Omental fat pad (tissue), 4 donors: ENCODE data around the gene ALKAL2. TPM values are rescaled to one million over a fixed set of nuclear protein-coding genes. Genes with fewer than 3 reads are reported as not detected.
"Not testable (repeated sequence)": the region's sequence is repeated elsewhere in the genome, so short reads cannot be mapped to it uniquely, and the experiment has no call there.

Source experiments
- ATAC-seq: fragments of 150-250 bp; one replicate; pipeline ENCODE4 v1.9.1; 2016; ENCODE audit warnings: mild to moderate bottlenecking, moderate library complexity; ENCODE audit not compliant: low FRiP score
- DNase-seq: peaks from one replicate; pipeline ENCODE4 v3.0.0-alpha.2; 2019; ENCODE audit warnings: low spot score
- total RNA-seq, 4 donors: library from RNA; depleted of rRNA; stranded (reverse); fragments of >200 nt; gene quantifications; one replicate each; pipeline ENCODE4 v1.1.0, GENCODE V29; 2016
- TF ChIP-seq, protein P1 (sequence below), 3 donors: fragments of 450-650 bp; IDR thresholded peaks; one replicate each; pipeline ENCODE4 v1.5.1; 2016 to 2017; ENCODE audit warnings: antibody characterized with exemption in 3 of 3, mild to moderate bottlenecking in 3 of 3, moderate library complexity in 2 of 3

ALKAL2 gene
- total RNA-seq, 4 donors from 2014 or later: 4.8 to 45.6 (median 17.0) TPM

DNA sequence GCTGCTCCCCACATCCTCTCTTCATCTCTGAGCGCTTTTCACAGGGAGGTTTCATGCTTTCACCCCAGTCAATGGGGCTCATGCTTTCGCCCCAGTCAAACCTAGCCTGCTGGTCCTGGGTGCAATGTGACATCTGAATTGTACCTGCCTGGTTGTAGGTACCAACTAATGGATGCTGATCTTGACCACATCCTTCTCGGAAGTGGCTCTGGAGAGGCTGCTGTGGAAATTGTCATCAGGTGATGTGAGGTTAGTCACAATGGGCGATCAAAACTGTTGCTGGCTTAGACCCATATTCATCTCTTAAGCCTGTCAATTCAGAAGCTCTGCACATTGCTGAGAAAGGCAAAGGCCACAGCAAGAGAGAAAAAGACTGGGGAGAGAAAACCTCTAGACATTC lies 32.7 kb upstream of the ALKAL2 start:
- DNase-seq (no peak), ATAC-seq (no peak)

DNA sequence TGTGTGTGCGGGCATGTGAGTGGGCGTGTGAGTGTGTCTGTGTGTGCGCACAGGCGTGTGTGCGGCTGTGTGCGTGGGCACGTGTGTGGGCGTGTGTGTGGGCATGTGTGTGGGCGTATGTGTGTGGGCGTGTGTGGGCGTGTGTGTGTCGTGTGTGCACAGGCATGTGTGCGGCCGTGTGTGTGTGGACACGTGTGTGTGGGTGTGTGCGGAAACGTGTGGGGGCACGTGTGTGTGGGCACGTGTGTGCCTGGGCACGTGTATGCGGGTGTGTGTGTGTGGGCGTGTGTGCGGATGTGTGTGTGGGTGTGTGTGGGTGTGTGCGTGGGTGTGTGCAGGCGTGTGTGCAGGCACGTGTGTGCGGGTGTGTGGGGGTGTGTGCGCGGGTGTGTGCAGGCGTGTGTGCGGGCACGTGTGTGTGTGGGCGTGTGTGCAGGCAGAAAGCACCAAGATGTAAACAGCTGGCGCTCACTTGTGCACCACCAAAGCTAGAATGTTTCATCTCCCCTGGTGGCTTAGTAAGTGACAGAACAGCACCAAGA lies 31.2 kb upstream of the ALKAL2 start:
- no peak for ATAC-seq

More for the DNA sequence above, 32.7 kb upstream of the ALKAL2 start:
- TF ChIP-seq, protein P1, sequence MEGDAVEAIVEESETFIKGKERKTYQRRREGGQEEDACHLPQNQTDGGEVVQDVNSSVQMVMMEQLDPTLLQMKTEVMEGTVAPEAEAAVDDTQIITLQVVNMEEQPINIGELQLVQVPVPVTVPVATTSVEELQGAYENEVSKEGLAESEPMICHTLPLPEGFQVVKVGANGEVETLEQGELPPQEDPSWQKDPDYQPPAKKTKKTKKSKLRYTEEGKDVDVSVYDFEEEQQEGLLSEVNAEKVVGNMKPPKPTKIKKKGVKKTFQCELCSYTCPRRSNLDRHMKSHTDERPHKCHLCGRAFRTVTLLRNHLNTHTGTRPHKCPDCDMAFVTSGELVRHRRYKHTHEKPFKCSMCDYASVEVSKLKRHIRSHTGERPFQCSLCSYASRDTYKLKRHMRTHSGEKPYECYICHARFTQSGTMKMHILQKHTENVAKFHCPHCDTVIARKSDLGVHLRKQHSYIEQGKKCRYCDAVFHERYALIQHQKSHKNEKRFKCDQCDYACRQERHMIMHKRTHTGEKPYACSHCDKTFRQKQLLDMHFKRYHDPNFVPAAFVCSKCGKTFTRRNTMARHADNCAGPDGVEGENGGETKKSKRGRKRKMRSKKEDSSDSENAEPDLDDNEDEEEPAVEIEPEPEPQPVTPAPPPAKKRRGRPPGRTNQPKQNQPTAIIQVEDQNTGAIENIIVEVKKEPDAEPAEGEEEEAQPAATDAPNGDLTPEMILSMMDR (IDR thresholded peaks at IDR 0.05): no peak

DNA sequence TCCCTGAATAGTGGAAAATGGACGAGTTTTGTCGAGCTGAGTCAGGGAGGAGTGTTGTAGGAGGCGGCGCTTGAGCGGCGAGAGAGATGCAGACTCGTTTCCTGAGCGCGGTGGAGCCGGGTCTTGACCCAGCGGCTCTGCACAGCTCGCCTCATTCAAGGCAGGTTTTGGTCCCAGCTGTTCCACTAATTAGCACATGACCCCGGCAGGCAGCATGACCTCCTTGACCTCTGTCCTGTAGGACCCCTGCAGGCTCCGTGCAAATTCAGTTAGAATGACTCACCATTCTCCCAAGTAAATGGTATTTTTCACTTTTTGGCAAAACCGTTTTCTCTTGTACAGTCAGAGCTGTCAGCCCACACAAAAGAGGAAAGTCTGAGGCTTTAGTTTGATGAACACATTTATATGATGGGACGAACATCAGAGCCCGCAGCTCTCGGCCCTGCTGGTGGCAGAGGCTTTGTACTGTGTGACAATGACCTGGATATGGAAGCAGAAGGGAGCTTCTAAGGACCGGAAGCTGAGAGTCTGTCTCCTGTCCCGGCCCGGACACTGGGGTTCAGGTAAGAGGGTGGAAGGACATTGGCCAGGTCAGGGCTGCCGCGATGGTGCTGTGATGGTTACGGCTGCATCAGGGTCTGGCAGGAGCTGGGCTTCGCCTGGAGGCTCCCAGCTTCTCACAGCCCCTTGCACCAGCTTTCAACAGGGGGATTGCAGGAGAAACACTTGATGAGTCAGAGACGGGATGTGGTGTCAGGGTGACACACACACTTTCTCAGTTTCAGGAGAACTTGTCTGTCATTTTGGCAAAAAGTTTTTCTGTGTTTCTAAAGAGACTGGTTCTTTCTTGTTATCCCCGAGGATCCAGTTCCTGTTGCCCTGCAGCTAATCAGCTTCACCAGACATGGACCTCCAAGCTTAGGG lies 29.9 kb upstream of the ALKAL2 start:
- TF ChIP-seq, protein P1 (IDR thresholded peaks at IDR 0.05): no peak
- DNase-seq: no peak
- no peak for ATAC-seq

More for the DNA sequence above, 31.2 kb upstream of the ALKAL2 start:
- TF ChIP-seq, protein P1 (IDR thresholded peaks at IDR 0.05): no peak
- DNase-seq: no peak

DNA sequence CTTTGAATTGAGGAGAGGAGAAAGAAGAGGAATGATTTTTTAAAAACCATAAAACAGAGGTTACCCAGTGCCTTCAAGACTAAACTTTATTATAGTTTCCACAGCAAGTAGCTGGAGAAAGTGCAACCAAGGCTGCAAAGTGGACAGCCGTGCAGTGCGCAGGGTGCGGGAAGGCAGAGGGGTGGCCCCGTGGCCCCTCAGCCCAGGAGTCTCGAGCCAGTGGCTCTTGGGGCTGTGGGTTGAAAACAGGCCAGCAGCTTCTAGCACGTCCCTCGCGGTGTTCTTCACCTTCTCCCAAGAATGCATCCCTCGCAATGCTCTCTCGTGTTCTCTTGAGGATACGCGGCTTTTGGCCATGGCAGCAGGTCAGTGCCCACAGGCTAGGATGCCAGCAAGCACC lies 28.5 kb upstream of the ALKAL2 start:
- TF ChIP-seq, protein P1 (IDR thresholded peaks at IDR 0.05): no peak
- ATAC-seq: no peak
- no peak for DNase-seq

DNA sequence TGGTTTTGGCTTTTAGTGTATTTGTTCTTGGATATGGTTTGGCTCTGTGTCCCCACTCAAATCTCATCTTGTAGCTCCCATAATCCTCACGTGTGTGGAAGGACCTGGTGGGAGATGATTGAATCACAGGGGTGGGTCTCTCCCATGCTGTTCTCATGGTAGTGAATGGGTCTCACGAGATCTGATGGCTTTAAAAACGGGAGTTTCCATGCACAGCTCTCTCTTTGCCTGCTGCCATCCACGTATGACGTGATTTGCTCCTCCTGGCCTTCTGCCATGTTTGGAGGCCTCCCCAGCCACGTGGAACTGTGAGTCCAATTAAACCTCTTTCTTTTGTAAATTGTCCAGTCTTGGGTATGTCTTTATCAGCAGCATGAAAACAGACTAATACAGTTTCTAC lies 28.0 kb upstream of the ALKAL2 start:
- not testable (repeated sequence) for ATAC-seq, DNase-seq

DNA sequence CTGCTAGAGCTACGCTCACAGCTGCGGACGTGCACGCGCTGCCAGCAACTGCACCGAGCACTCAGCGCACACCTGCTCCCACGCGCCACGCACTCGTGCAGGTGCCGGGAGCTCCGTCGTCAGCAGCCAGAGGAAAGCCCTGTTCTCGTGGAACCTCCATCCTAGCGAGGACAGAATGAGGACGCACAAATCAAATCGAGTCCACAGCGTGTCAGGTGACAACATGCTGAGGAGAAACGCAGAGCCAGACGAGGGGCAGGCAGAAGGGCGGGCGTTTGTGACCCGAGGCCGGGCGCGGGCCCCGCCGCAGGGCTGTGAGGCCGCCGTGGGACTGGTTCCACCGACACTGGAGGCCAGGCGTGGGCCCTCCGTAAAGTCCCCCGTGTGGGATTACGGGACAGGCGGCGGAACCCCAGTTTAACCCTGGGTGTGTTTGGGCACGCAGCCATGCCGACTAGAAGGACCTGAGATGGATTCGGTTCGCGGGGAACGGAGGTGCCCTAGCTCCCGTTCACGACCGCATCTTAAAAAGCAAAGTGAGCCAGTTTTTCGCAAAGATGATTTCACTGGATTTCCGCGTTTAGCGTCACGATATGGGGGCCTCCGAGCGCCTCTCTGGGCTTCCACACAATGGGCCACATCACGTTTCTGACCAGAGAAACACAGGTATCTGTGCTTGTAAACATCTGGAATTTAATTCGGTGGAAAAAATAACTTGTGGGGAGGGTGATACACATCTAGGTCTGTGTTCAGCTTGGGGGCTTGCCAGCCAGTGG lies 26.9 kb upstream of the ALKAL2 start:
- TF ChIP-seq, protein P1 (IDR thresholded peaks at IDR 0.05): no peak

DNA sequence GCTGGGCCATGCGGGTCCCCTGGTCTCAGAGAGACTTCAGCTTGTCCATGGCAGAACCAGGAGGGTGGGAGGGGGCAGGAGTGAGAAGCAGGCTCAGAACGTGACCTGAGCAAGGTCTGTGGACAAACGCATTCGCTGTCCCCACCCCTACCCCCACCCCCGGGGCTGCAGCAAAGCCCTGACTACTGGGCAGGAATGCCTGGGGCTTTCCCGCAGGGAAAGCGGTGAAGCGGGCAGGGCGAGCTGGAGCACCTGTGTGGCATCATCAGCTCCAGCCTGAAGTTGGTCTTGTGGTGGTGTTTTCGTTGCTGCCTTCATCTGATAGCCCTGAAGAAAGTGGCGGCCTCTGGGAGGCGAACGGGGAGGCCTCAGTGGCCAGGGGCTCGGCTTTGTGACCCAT lies 26.1 kb upstream of the ALKAL2 start:
- DNase-seq (no peak), ATAC-seq (no peak)
- TF ChIP-seq, protein P1 (IDR thresholded peaks at IDR 0.05): no peak

More for the DNA sequence above, 26.9 kb upstream of the ALKAL2 start:
- no peak for ATAC-seq
- no peak for DNase-seq
